Measurements from ENCODE around the gene GSG1.

GSG1 gene

DNA sequence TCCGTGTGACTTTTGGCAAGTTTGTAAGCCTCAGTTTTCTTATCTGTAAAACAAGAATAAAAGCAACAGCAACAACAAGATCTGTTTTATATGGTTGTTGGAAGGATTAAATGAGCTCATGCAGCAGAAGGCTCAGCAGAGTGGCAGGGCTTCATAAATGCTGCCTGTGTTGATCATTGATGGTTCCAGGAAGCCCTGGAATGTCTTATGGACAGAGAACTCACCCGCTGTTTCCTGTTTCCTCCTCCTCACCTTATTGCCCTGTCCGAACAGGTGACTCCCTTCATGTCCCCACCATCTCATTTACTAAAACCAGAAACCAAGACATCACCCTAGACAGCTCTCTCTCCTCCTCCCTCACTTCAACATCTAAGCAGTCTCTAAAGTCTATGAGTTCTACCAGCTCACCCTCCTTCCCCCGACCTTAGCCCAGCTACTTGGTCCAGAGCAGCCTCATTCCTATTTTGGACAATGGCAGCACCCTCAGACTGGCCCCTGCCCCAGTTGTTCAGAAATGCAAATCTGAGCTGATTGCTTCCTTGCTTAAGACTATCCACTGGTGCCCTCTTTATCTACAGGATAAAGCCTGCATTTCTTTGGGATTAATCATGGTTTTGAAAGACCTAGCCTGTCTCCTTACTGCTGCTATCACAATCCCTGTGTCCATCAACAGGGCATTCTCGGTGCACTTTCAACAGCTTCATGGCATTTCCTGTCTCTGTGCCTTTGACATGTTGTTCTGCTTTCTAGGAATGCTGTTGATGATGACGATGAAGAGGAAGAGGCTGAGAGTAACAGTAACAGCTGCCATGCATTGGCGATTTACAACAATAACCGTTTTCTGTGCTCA, 21.4 kb upstream of the GSG1 start:
- TF ChIP-seq, protein P1, sequence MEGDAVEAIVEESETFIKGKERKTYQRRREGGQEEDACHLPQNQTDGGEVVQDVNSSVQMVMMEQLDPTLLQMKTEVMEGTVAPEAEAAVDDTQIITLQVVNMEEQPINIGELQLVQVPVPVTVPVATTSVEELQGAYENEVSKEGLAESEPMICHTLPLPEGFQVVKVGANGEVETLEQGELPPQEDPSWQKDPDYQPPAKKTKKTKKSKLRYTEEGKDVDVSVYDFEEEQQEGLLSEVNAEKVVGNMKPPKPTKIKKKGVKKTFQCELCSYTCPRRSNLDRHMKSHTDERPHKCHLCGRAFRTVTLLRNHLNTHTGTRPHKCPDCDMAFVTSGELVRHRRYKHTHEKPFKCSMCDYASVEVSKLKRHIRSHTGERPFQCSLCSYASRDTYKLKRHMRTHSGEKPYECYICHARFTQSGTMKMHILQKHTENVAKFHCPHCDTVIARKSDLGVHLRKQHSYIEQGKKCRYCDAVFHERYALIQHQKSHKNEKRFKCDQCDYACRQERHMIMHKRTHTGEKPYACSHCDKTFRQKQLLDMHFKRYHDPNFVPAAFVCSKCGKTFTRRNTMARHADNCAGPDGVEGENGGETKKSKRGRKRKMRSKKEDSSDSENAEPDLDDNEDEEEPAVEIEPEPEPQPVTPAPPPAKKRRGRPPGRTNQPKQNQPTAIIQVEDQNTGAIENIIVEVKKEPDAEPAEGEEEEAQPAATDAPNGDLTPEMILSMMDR (conservative IDR thresholded peaks at IDR 0.05; ENCODE audit: low read depth): no peak
- DNase-seq (ENCODE audit: low spot score): peak; percentile 36
- no peak overlapping the region for H3K27ac ChIP-seq
- POLR2A ChIA-PET (ENCODE audit: low non-redundant PET): no interaction called here
- CTCF ChIA-PET: interaction anchor here (1.6 kb wide), 1 partner anchor 10 kb away, joined by 3 read pairs; no protein-coding TSS in a partner anchor

DNA sequence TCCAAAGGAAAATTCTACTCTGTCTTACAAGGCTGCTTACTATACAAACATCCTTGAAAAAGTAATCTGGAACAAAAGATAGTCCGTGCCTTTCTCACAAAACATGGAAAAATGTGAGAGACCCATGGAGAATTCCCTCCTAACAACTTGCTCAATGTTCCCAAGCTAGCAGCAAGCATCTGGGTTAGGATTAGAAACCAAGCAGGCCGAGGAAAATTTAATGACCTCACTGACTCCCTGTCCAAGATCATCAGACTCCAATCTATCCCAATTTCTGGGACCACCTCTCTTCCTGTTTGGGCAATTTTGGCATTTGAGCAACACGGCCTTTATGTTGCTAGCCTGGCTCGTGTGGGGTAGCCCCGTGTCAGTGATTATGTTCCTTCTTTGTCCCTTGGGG, 18.1 kb upstream of the GSG1 start:
- no peak overlapping the region for H3K27ac ChIP-seq
- DNase-seq (ENCODE audit: low spot score): no peak
- ChIA-PET POLR2A (ENCODE audit: low non-redundant PET) (no interaction called here), CTCF (no interaction called here)
- TF ChIP-seq, protein P1 (conservative IDR thresholded peaks at IDR 0.05; ENCODE audit: low read depth): no peak

- POLR2A ChIA-PET (ENCODE audit: low non-redundant PET): no interaction called here
These were observed 16.9 kb upstream of the GSG1 start for GRCh38 chr12:13120413-13120812.

DNA sequence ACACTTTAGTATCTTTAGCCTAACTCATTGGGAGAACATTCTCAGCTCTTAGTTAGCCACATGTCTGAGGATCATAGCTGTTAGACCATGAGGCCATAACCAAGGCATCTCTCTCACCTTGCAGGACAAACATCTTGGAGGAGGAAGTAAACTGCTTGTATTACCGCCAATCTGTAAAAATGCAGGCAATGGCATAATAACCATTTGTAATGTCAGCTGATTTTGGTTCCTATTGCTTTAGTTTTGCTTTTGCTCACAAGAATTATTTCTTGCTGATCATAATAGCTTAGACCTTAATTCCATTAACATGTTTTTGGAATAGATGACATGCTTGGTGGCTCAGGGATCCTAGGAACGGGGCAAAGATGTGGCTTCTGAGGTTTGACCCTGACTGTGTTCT, 16.4 kb upstream of the GSG1 start:
- TF ChIP-seq, protein P1 (conservative IDR thresholded peaks at IDR 0.05; ENCODE audit: low read depth): no peak
- H3K27ac ChIP-seq: no peak overlapping the region
- DNase-seq (ENCODE audit: low spot score): no peak
- CTCF ChIA-PET: no interaction called here
- POLR2A ChIA-PET (ENCODE audit: low non-redundant PET): no interaction called here

More at GRCh38 chr12:13120413-13120812, 16.9 kb upstream of the GSG1 start:
- no peak overlapping the region for H3K27ac ChIP-seq
- TF ChIP-seq, protein P1 (conservative IDR thresholded peaks at IDR 0.05; ENCODE audit: low read depth): no peak
- CTCF ChIA-PET: no interaction called here
- DNase-seq (ENCODE audit: low spot score): no peak

DNA sequence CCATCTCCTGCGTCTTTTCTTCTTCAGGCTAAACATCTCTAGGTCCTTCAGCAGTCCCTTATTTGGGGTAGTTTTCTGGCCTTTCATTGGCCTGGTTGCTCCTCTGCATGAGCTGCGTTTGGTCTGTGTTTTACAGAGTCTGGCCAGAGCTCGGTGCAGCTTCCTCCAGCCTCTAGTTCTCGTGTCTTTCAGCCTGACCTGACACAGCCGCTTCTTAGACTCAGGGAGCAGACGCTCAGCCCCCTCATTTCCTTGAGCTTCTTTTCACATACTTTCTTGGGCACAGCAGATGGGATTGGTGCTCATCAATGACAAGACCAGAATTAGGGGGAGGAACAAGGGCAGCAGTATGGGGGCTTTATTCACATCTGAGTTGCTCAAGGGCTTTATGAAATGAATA, 13.6 kb upstream of the GSG1 start:
- TF ChIP-seq, protein P1 (conservative IDR thresholded peaks at IDR 0.05; ENCODE audit: low read depth): no peak
- ChIA-PET POLR2A (ENCODE audit: low non-redundant PET) (no interaction called here), CTCF (no interaction called here)
- no peak overlapping the region for H3K27ac ChIP-seq
- DNase-seq (ENCODE audit: low spot score): no peak

DNA sequence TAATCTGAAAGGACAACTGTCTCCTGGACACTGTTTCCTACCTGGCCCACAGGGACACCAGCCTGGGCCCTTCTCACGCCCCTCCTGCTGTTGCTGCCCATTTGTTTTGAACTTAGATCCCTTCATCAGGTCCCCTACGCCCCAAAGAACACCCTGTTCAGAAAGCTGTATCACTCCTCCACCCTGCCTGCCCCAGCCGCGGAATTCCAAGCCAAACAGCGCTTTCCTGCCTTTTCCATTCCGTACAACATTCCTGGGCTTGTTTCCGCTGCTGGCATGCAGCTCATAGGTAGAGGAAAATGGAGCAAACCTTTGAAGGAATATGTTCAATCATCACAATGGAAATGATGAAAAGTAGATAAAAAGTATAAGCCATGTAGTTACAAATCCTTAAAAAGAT, 12.8 kb upstream of the GSG1 start:
- CTCF ChIA-PET: interaction anchor here (0.7 kb wide), 1 partner anchor 1338 kb away, joined by 3 read pairs; no protein-coding TSS in a partner anchor
- POLR2A ChIA-PET (ENCODE audit: low non-redundant PET): no interaction called here
- no peak for DNase-seq (ENCODE audit: low spot score)
- TF ChIP-seq, protein P1 (conservative IDR thresholded peaks at IDR 0.05; ENCODE audit: low read depth): no peak
- no peak overlapping the region for H3K27ac ChIP-seq
